Fibroblast of villous mesenchyme (primary cell): ENCODE results near the gene GCN1. TPM values are rescaled to one million over a fixed set of nuclear protein-coding genes. Genes with fewer than 3 reads are reported as not detected.

Experiments used
- DNase-seq: peaks from one replicate; pipeline ENCODE4 v3.0.0-alpha.2; 2010; ENCODE audit warnings: low read depth
- H3K4me3 ChIP-seq: 2 replicates; pipeline ENCODE4 v1.5.1; 2011; ENCODE audit warnings: low read depth, mild to moderate bottlenecking, low read length
- total RNA-seq: library from RNA; depleted of rRNA; stranded (reverse); fragments of >200 nt; gene quantifications from 2 replicates; pipeline ENCODE4 v1.2.3, GENCODE V29; 2012
- TF ChIP-seq, protein P1 (sequence below): IDR thresholded peaks from 2 replicates; pipeline ENCODE4 v1.5.1; 2012; ENCODE audit warnings: low read depth, mild to moderate bottlenecking, low read length; ENCODE audit not compliant: insufficient read depth

Gene GCN1
- total RNA-seq, 1 donor, result 210 TPM

DNA sequence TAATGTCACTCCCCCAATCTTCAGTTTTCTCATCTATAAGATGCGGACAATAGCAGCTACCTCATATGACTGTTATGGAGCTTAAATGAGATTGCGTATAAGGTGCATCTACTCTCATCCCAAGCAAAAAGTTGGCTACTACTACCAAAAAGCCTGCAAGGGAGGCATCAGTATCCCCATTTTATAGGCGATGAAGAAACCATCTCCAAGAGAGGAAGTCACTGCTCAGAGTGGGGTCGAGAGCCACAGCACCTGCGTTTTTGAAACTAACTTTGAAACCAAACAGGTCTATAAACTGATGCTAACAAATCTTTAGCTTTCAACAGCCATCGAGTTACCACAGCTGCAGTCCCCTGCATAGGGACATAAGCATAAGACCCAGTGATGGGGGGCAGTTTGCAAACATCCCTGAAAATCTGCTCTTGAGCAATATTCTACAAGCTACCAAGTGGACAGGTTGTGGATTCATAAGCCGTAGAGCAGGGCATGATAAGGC, 3.5 kb downstream of the GCN1 start:
- DNase-seq, result no peak
- TF ChIP-seq, protein P1, sequence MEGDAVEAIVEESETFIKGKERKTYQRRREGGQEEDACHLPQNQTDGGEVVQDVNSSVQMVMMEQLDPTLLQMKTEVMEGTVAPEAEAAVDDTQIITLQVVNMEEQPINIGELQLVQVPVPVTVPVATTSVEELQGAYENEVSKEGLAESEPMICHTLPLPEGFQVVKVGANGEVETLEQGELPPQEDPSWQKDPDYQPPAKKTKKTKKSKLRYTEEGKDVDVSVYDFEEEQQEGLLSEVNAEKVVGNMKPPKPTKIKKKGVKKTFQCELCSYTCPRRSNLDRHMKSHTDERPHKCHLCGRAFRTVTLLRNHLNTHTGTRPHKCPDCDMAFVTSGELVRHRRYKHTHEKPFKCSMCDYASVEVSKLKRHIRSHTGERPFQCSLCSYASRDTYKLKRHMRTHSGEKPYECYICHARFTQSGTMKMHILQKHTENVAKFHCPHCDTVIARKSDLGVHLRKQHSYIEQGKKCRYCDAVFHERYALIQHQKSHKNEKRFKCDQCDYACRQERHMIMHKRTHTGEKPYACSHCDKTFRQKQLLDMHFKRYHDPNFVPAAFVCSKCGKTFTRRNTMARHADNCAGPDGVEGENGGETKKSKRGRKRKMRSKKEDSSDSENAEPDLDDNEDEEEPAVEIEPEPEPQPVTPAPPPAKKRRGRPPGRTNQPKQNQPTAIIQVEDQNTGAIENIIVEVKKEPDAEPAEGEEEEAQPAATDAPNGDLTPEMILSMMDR, result no peak
- no peak overlapping the region for H3K4me3 ChIP-seq

DNA sequence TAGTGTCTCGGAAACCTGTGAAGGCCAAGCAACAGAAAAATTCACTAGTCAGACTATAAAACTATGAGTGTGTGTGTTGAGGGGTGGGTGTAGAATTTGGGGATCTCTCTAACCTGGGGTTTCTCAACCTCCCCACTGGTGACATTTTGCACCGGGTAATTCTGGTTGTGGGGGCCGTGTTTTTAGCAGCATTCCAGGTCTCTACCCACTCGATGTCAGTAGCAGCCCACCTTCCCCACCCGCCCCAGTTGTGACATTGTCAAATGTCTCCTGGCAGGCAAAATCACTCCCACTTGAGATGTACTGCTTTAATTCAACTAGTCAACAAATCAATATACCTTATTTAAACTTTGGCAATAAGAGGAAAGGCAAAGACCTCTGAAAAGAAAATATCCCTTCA, 4.1 kb downstream of the GCN1 start:
- TF ChIP-seq, protein P1, result no peak
- no peak for DNase-seq
- no peak overlapping the region for H3K4me3 ChIP-seq

DNA sequence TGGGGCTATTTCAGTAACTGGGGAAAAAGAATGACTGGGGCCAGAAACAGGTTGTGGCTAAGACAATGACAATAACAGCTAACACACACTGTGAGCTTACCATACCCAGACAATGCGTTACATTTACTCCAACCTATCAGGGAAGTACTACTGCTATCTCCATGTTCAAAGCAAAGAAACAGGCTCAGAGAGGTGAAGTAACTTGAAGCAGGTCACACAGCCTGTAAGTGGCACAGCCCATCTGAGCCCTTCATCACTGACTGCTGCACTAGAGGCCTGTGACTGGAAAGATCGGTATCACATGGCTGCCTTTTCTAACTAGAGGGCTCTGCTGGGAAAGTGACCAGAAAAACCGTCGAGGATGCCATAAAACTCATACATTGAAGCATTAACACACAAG, 7.9 kb downstream of the GCN1 start:
- no peak for DNase-seq
- H3K4me3 ChIP-seq, result no peak overlapping the region
- TF ChIP-seq, protein P1, result no peak

DNA sequence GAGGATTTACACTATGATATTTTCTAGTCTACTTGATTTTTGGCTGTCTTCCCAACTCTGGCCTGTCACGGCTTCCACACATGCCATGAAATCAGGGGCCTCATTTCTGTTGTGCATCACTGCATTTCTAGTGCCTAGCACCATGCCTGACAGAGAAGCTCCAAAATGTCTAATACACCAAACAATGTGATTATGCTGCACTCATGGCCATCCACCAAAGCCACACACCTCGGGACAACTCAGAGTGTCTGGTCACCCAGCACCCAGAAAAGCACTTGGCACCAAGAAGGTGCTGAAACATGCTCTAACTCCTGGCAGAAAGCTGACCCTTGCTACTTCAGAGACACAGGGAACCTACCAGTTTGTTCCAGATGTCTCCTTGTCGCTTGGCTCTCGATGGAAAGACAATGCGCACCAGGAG, 11.3 kb downstream of the GCN1 start:
- DNase-seq, result no peak
- TF ChIP-seq, protein P1, result no peak
- no peak overlapping the region for H3K4me3 ChIP-seq

DNA sequence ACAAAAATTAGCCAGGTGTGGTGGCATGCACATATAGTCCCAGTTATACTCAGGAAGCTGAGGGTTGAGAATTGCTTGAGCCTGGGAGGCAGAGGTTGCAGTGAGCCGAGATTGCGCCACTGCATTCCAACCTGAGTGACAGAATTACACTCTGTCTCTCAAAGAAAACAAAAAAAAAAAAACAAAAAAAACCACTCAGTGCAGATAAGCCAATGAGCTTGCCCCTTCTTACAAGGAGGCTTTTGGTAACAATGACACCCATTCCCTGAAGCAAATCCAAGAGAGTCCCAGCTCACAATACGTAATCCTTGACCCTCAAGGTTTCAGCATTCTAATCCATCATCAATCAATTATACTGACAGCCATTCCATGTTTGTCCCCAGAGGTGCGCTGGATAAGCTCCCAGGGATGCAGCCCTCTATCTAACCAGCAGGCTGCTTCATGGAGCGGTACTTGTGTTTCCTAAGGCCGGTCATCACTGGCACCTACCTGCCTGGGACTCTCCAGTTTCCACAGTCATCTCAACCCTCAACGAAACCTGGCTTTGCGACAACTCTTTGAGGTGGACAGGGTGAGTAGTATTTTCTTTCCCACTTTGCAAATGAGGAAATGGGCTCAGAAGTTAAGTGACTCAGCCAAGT, 12.4 kb downstream of the GCN1 start:
- TF ChIP-seq, protein P1, result no peak
- H3K4me3 ChIP-seq, result no peak overlapping the region
- peak; percentile 69 for DNase-seq

DNA sequence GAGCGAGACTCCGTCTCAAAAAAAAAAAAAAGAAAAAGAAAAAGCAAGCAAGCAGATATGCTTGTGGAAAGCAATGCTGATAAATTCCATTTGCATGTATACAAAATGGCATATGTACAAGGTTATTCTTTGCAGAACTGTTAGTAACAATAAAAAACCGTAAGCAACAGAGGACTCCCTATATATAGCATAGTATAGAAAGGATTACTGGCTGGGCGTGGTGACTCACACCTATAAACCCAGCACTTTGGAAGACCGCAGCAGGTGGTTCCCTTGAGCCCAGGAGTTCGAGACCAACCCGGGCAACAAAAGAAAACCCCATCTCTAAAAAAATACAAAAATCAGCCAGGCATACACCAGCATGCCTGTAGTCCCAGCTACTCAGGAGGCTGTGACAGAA, 13.5 kb downstream of the GCN1 start:
- H3K4me3 ChIP-seq, result no peak overlapping the region
- TF ChIP-seq, protein P1, result no peak
- DNase-seq, result no peak

DNA sequence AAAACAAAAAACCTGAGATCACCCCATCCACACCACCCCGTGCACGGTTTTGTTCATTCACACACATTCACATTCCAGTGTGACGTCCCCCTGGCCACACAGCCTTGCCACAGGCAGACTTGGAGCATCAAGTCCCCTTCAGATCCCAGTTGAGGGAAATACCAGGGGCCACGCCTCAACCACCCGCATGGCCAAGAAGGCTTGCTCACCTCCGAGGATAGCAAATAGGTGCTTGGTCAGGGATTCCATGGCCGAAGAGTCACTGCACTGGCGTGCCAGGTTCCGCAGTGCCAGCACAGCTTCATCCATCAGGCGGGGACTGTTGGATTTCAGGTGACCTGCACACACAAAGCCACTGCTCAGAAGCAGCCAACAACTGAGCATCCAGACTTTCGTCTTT, 19.0 kb downstream of the GCN1 start:
- TF ChIP-seq, protein P1, result no peak
- DNase-seq, result no peak
- no peak overlapping the region for H3K4me3 ChIP-seq
